HepG2 (cell line): Measurements from ENCODE around the gene GRIK4. TPM values are rescaled to one million over a fixed set of nuclear protein-coding genes. Genes with fewer than 3 reads are reported as not detected.

Experiments used
- ATAC-seq: fragments of 200-7000 bp; cut with Tn5 transposase; 3 replicates; pipeline ENCODE4 v1.9.1; 2020; ENCODE audit warnings: mild to moderate bottlenecking, moderate library complexity
- BruUV-seq: library from RNA; stranded (reverse); fragments of 400-500 nt; replicated peaks from 2 replicates; lab custom pipeline; 2021; lab: Mats Ljungman, UMichigan
- CTCF ChIA-PET: fragments of 300-600 bp; formaldehyde crosslinking; extraction: SDS; loops from one replicate; lab custom pipeline; 2021; ENCODE audit warnings: low total read pairs, inconsistent platforms, low intra/inter-chr PET ratio; lab: Yijun Ruan, JAX
- POLR2A ChIA-PET: fragments of 350-600 bp; sonication (Branson Sonifier 250); formaldehyde crosslinking; loops from one replicate; lab custom pipeline; 2020; ENCODE audit warnings: antibody characterized with exemption, inconsistent platforms; lab: Yijun Ruan, JAX
- DNase-seq: peaks from one replicate; pipeline ENCODE4 v3.0.0-alpha.2; 2015; ENCODE audit warnings: low spot score
- FAIRE-seq: peaks from 3 replicates; lab custom pipeline; 2011; peaks lifted over from hg19 to GRCh38; lab: Jason Lieb, UNC
- H2AFZ ChIP-seq: one replicate; pipeline ENCODE4 v1.6.1; 2011; ENCODE audit warnings: low read length, inconsistent platforms
- H3K27ac ChIP-seq: fragments of 300-600 bp; 3 replicates; pipeline ENCODE4 v1.8.0; 2011; ENCODE audit warnings: mixed run types, mild to moderate bottlenecking, mixed read lengths, low read length, inconsistent platforms; ENCODE audit not compliant: insufficient read depth; ENCODE audit errors: extremely low read length
- H3K27me3 ChIP-seq, 2 experiments: fragments of 200-600 bp in 1 of 2; 2 replicates in 1 of 2; 3 replicates in 1 of 2; pipeline versions ENCODE4 v1.6.0 to v1.8.0; 2011; ENCODE audit warnings: low read length in 2 of 2, mild to moderate bottlenecking in 2 of 2, moderate library complexity in 2 of 2, inconsistent platforms in 1 of 2; ENCODE audit not compliant: insufficient read depth in 2 of 2, control insufficient read depth in 1 of 2
- H3K36me3 ChIP-seq, 2 experiments: fragments of 200-600 bp in 1 of 2; replicated peaks in 1 of 2; 2 replicates in 1 of 2; 3 replicates in 1 of 2; pipeline versions ENCODE4 v1.5.1 to v1.8.0; 2011; ENCODE audit warnings: low read length in 2 of 2, inconsistent platforms in 1 of 2; ENCODE audit not compliant: insufficient read depth in 2 of 2, control insufficient read depth in 1 of 2
- H3K4me1 ChIP-seq: 2 replicates; pipeline ENCODE4 v1.5.1; 2012; ENCODE audit warnings: low read length, inconsistent platforms; ENCODE audit not compliant: insufficient read depth
- H3K4me2 ChIP-seq: 2 replicates; pipeline ENCODE4 v1.6.0; 2011; ENCODE audit warnings: low read depth, low read length, inconsistent platforms
- H3K4me3 ChIP-seq, 3 experiments: fragments of 200-600 bp in 1 of 3; sonication (generic), shearing (Covaris generic) in 1 of 3; replicated peaks in 1 of 3; 2 replicates each; pipeline ENCODE4 v1.5.1; 2011 to 2016; ENCODE audit warnings: low read length in 3 of 3, inconsistent platforms in 2 of 3, low read depth in 2 of 3, mild to moderate bottlenecking in 2 of 3, control low read depth in 1 of 3, mixed read lengths in 1 of 3; ENCODE audit not compliant: insufficient read depth in 1 of 3
- H3K79me2 ChIP-seq: one replicate; pipeline ENCODE4 v1.6.1; 2011; ENCODE audit warnings: low read length, inconsistent platforms; ENCODE audit not compliant: insufficient read depth
- H3K9ac ChIP-seq: 2 replicates; pipeline ENCODE4 v1.6.0; 2011; ENCODE audit warnings: mild to moderate bottlenecking, low read depth, low read length, inconsistent platforms; ENCODE audit not compliant: insufficient read depth
- H3K9me3 ChIP-seq: 2 replicates; pipeline ENCODE4 v1.5.1; 2012; ENCODE audit warnings: mild to moderate bottlenecking, low read length
- H4K20me1 ChIP-seq: 2 replicates; pipeline ENCODE4 v1.6.0; 2011; ENCODE audit warnings: inconsistent platforms, mild to moderate bottlenecking, low read length, moderate library complexity; ENCODE audit not compliant: insufficient read depth
- BRCA1 ChIP-seq: sonication (generic); formaldehyde crosslinking; IDR thresholded peaks from 2 replicates; pipeline ENCODE4 v1.4.0; 2020; ENCODE audit warnings: missing genetic modification reagents
- FOSL1 ChIP-seq: sonication (generic); formaldehyde crosslinking; IDR thresholded peaks from 2 replicates; pipeline ENCODE4 v1.9.0; 2021; ENCODE audit warnings: missing genetic modification reagents, borderline replicate concordance
- GABPB1 ChIP-seq: IDR thresholded peaks from 2 replicates; pipeline ENCODE4 v1.6.1; 2016; ENCODE audit warnings: mild to moderate bottlenecking, missing genetic modification reagents, moderate library complexity, missing compliant biosample characterization
- GLI4 ChIP-seq: sonication (generic); formaldehyde crosslinking; IDR thresholded peaks from 2 replicates; pipeline ENCODE4 v1.5.1; 2020; ENCODE audit warnings: missing genetic modification reagents, mild to moderate bottlenecking, moderate library complexity, borderline replicate concordance
- KDM2A ChIP-seq: sonication (generic); formaldehyde crosslinking; IDR thresholded peaks from 2 replicates; pipeline ENCODE4 v1.4.0; 2020; ENCODE audit warnings: low read depth, missing genetic modification reagents, borderline replicate concordance
- MYNN ChIP-seq: sonication (generic); formaldehyde crosslinking; IDR thresholded peaks from 2 replicates; pipeline ENCODE4 v1.4.0; 2020; ENCODE audit warnings: mild to moderate bottlenecking, low read depth, missing genetic modification reagents
- NFE2L2 ChIP-seq: fragments of 150-350 bp; IDR thresholded peaks from 2 replicates; pipeline ENCODE4 v1.6.1; 2014; ENCODE audit warnings: low read length
- PBX2 ChIP-seq: IDR thresholded peaks from 2 replicates; pipeline ENCODE4 v1.6.1; 2016; ENCODE audit warnings: control low read depth
- PPARG ChIP-seq: conservative IDR thresholded peaks from 2 replicates; pipeline ENCODE4 v1.6.1; 2016; ENCODE audit warnings: missing biosample characterization, missing genetic modification reagents
- RARA ChIP-seq: IDR thresholded peaks from 2 replicates; pipeline ENCODE4 v1.6.1; 2016; ENCODE audit warnings: missing genetic modification reagents, missing compliant biosample characterization
- RELA ChIP-seq: sonication (generic); formaldehyde crosslinking; IDR thresholded peaks from 2 replicates; pipeline ENCODE4 v1.4.0; 2020; ENCODE audit warnings: missing genetic modification reagents
- STAG1 ChIP-seq: sonication (generic); formaldehyde crosslinking; IDR thresholded peaks from 2 replicates; pipeline ENCODE4 v1.4.0; 2020; ENCODE audit warnings: missing genetic modification reagents
- ZFP1 ChIP-seq: IDR thresholded peaks from 2 replicates; pipeline ENCODE4 v1.6.1; 2016
- ZNF230 ChIP-seq: sonication (generic); formaldehyde crosslinking; IDR thresholded peaks from 2 replicates; pipeline ENCODE4 v1.4.0; 2020; ENCODE audit warnings: mild to moderate bottlenecking, missing genetic modification reagents
- ZNF703 ChIP-seq: sonication (generic); formaldehyde crosslinking; IDR thresholded peaks from 2 replicates; pipeline ENCODE4 v1.5.1; 2020; ENCODE audit warnings: missing genetic modification reagents, mild to moderate bottlenecking, moderate library complexity, borderline replicate concordance
- WGBS: methylation state at CpG from one replicate; pipeline ENCODE4 v1.1.6; 2017; ENCODE audit warnings: low lambda C conversion rate; 5-methylcytosine and 5-hydroxymethylcytosine counted together
- in situ Hi-C: cut with HindIII; loops from 2 replicates; pipeline ENCODE4 v1.10.0; 2017; ENCODE audit warnings: low pct_unique_long_range_greater_than_20kb; ENCODE audit not compliant: extremely low pct_ligation_motif_present
- intact Hi-C: fragments of 100-400 bp; cut with micrococcal nuclease; formaldehyde crosslinking; loops from one replicate; pipeline ENCODE4 v1.10.0; 2022; ENCODE audit not compliant: unreplicated experiment
- polyA plus RNA-seq, 8 experiments: library from polyadenylated mRNA; depleted of rRNA in 3 of 8; stranded (reverse) in 7 of 8; unstranded in 1 of 8; fragments of >200 nt; fragmentation: Illumina TruSeq in 4 of 8; extraction: Trizol in 4 of 8; gene quantifications; 2 replicates each; pipeline versions ENCODE4 v1.2.1 to v1.2.3, GENCODE V29; 2011 to 2016; ENCODE audit warnings: low read depth in 4 of 8, missing spikeins in 1 of 8, mixed read lengths in 1 of 8; ENCODE audit not compliant: insufficient read depth in 1 of 8
- total RNA-seq, 5 experiments: library from RNA; depleted of rRNA; stranded (reverse); fragments of >200 nt; fragmentation: Illumina TruSeq; extraction: Trizol; gene quantifications; 2 replicates each; pipeline ENCODE4 v1.2.3, GENCODE V29; 2016; ENCODE audit warnings: low read depth in 1 of 5

The GRIK4 gene
- total and polyA plus RNA-seq, 2 of the 13 experiments (the other 11 are each of a cell fraction or from before 2014, with no cell fraction given): 0.04 to 0.07 TPM

DNA sequence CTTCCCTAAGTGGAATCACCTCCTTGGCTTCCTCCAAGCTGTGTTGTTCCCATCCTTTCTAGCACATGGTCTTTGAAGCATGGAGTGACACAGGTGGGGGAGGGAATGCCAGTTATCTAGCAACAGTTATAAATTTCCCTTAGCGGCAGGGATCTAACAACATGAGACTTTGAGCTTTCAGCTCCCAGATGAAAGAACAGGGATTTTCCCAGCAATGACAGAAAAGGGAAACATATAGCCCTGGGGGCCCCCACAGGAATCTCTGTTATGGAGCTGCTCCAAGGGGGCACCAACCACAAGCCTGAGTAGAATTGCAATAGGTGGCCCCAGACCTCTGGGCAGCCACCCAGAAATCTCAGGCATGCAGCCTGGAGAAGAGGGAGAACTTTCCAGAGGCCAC, 163.0 kb downstream of the GRIK4 start (continued):
- TF ChIP-seq GABPB1 (CRISPR knock-in tag) (no peak), GLI4 (CRISPR knock-in tag) (no peak), RELA (peak; percentile 98)

- ATAC-seq (peak; percentile 37), FAIRE-seq (no peak), DNase-seq (peak; percentile 38)
- Histone ChIP-seq H3K27me3 (no peaks in the 10 kb centered on the region), H3K4me2 (peak overlapping the region; percentile 49), H3K4me1 (peaks cover 35% of the 10 kb centered on the region), H2AFZ (no peak overlapping the region), H3K4me3 (peak overlapping the region in 2 of 3 experiments; percentile 5 to 29; a peak in 2 of 6 replicates), H3K9ac (peak overlapping the region; percentile 23), H3K9me3 (no peaks in the 10 kb centered on the region), H3K79me2 (no peaks in the 10 kb centered on the region), H4K20me1 (no peaks in the 10 kb centered on the region), H3K36me3 (no peaks in the 10 kb centered on the region), H3K27ac (peak overlapping the region; percentile 65)
- TF ChIP-seq FOSL1 (no peak), KDM2A (CRISPR knock-in tag) (no peak), MYNN (CRISPR knock-in tag) (no peak), GLI4 (CRISPR knock-in tag) (no peak), NFE2L2 (no peak), ZNF703 (CRISPR knock-in tag) (no peak), PPARG (CRISPR knock-in tag) (no peak), STAG1 (CRISPR knock-in tag) (no peak), RARA (CRISPR knock-in tag) (no peak), PBX2 (CRISPR knock-in tag) (no peak), ZNF230 (no peak), BRCA1 (no peak), ZFP1 (CRISPR knock-in tag) (no peak)
- ChIA-PET CTCF (no interaction called here), POLR2A (interaction anchor here (1.1 to 1.9 kb wide), 4 partner anchors 10 to 467 kb away, joined by 3 to 12 read pairs (median 6); no protein-coding TSS in a partner anchor)
- 0% methylated on average over 1 of the region's 1 CpG for WGBS
- intact Hi-C loops (no loop called here), in situ Hi-C loops (no loop called here)
- BruUV-seq: TSS peak; percentile 80
Measured at GRCh38 chr11:120675171-120675570, 163.6 kb downstream of the GRIK4 start.
